ENCODE results near the gene OSR1.

DNA sequence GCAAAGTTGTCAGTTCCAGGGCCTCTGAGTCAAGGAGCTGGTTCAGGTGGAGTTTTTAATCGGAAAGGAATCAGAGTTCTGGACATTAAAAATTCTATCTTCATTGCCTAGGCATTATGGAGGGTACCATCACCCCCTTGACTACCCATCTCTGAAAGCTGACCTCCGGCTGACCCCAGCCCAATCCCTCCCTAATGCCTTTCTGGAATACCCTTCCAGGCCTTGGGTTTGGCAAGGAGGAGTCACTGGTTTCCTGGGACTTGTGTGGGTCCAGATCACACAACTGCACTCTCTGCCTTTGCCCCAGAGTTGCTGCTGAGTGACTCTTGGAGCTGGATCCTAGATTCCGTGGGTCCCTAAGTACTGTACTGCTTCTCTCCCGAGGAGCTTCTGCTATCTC is 1.0 kb upstream of the OSR1 start:
- TF ChIP-seq, protein P1, sequence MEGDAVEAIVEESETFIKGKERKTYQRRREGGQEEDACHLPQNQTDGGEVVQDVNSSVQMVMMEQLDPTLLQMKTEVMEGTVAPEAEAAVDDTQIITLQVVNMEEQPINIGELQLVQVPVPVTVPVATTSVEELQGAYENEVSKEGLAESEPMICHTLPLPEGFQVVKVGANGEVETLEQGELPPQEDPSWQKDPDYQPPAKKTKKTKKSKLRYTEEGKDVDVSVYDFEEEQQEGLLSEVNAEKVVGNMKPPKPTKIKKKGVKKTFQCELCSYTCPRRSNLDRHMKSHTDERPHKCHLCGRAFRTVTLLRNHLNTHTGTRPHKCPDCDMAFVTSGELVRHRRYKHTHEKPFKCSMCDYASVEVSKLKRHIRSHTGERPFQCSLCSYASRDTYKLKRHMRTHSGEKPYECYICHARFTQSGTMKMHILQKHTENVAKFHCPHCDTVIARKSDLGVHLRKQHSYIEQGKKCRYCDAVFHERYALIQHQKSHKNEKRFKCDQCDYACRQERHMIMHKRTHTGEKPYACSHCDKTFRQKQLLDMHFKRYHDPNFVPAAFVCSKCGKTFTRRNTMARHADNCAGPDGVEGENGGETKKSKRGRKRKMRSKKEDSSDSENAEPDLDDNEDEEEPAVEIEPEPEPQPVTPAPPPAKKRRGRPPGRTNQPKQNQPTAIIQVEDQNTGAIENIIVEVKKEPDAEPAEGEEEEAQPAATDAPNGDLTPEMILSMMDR (IDR thresholded peaks at IDR 0.05): no peak
- TF ChIP-seq POLR2A (IDR thresholded peaks at IDR 0.05): no peak
